ENCODE data around the gene PFN1.
A peak's percentile ranks its signal among the peaks of the same experiment; 100 is the strongest.

PFN1 gene

DNA sequence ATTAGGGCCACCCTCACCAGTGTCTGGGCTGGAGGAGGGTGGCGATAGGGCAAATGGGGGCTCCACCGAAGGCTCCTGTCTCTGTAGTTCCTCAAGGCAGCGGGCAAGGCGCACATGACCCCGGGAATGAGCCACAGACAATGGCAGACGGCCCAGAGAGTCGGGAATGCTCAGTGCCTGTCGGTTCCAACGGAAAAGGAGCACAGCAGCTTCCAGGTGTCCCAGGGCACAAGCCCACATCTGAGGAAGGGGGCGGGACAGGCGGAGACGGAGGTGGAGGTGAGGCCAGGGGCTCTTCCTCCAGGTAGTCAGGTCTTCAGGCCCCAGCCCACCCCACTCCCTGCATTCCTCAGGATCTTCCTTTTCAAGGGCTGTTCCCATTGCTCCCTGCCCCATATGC, 24.4 kb upstream of the PFN1 start:
- Histone ChIP-seq H3K4me1 (ENCODE audit: control insufficient read depth, insufficient read depth, low read depth, low read length) (peaks cover 26% of the 10 kb centered on the region), H2BK12ac (ENCODE audit: low read length in 2 of 2) (no peak overlapping the region), H4K91ac (ENCODE audit: low read length) (no peak overlapping the region), H3K27me3 (ENCODE audit: control insufficient read depth in 1 of 2, insufficient read depth in 1 of 2, low read length in 2 of 2) (no peaks in the 10 kb centered on the region), H3K36me3 (ENCODE audit: control insufficient read depth in 1 of 2, insufficient read depth in 2 of 2, low read depth in 1 of 2, low read length in 2 of 2) (peaks cover 49 to 78% of the 10 kb centered on the region in 2 experiments), H2BK15ac (ENCODE audit: low read depth, poor library complexity, severe bottlenecking) (no peak overlapping the region), H2AFZ (ENCODE audit: low read depth, low read length) (no peak overlapping the region), H3K79me1 (replicated peaks; ENCODE audit: low read length, poor library complexity, severe bottlenecking) (peaks cover 22% of the 10 kb centered on the region), H3K18ac (ENCODE audit: low read depth in 1 of 2, low read length in 2 of 2) (no peak overlapping the region), H3K4me2 (ENCODE audit: low read length, poor library complexity, severe bottlenecking) (no peak overlapping the region), H2BK120ac (ENCODE audit: low read depth, low read length) (no peak overlapping the region), H2AK5ac (ENCODE audit: low read length, severe bottlenecking) (no peak overlapping the region), H2BK5ac (ENCODE audit: low read depth, low read length, poor library complexity, severe bottlenecking) (no peak overlapping the region), H3K14ac (ENCODE audit: low read length in 2 of 2) (no peak overlapping the region), H3K4ac (ENCODE audit: low read depth in 1 of 2, low read length in 2 of 2) (no peak overlapping the region), H4K8ac (ENCODE audit: low read length) (no peak overlapping the region), H3K23ac (ENCODE audit: low read length in 2 of 2) (no peak overlapping the region), H3K9ac (ENCODE audit: low read length) (peak overlapping the region; percentile 37), H3K27ac (ENCODE audit: low read length, poor library complexity, severe bottlenecking) (no peak overlapping the region), H3K9me3 (ENCODE audit: control insufficient read depth, low read length) (no peaks in the 10 kb centered on the region), H3K4me3 (ENCODE audit: insufficient read depth in 1 of 2, low read depth in 1 of 2, low read length in 2 of 2) (no peak overlapping the region)
- DNase-seq = no peak
- 87% methylated on average over 12 of the region's 12 CpGs for WGBS

DNA sequence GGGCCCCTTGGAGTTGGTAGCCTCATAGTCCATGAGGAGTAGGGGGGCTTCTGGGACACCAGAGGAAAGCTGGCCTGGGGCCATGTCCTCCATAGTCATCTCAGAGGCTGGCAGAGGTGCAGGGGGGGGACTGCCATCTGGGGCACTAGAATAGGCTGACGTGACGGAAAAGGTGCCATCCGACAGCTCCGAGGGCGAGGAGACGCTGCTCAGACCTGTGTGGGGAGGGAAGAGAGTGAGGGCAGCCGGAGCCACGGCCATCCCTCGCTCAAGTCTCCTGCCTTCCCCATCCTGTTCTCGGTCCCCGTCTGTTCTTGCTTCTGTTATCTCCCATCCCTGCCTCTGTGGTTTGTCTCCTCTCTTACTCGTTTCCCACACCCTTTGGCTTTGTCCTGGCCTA, 24.0 kb upstream of the PFN1 start:
- no peaks in the 10 kb centered on the region for H3K9me3 ChIP-seq (ENCODE audit: control insufficient read depth, low read length)
- no peak overlapping the region for H2AK5ac ChIP-seq (ENCODE audit: low read length, severe bottlenecking)
- H2BK120ac ChIP-seq (ENCODE audit: low read depth, low read length) = no peak overlapping the region
- H3K79me1 ChIP-seq (replicated peaks; ENCODE audit: low read length, poor library complexity, severe bottlenecking) = peaks cover 22% of the 10 kb centered on the region
- no peak overlapping the region for H3K14ac ChIP-seq (ENCODE audit: low read length in 2 of 2)
- peaks cover 26% of the 10 kb centered on the region for H3K4me1 ChIP-seq (ENCODE audit: control insufficient read depth, insufficient read depth, low read depth, low read length)
- H3K4ac ChIP-seq (ENCODE audit: low read depth in 1 of 2, low read length in 2 of 2) = no peak overlapping the region
- no peak overlapping the region for H3K27ac ChIP-seq (ENCODE audit: low read length, poor library complexity, severe bottlenecking)
- 95% methylated on average over 10 of the region's 12 CpGs for WGBS
- H3K36me3 ChIP-seq (ENCODE audit: control insufficient read depth in 1 of 2, insufficient read depth in 2 of 2, low read depth in 1 of 2, low read length in 2 of 2) = peaks cover 45 to 73% of the 10 kb centered on the region in 2 experiments
- no peak overlapping the region for H2AFZ ChIP-seq (ENCODE audit: low read depth, low read length)
- H3K9ac ChIP-seq (ENCODE audit: low read length) = peak overlapping the region; percentile 37
- H3K18ac ChIP-seq (ENCODE audit: low read depth in 1 of 2, low read length in 2 of 2) = no peak overlapping the region
- DNase-seq = no peak
- H3K27me3 ChIP-seq (ENCODE audit: control insufficient read depth in 1 of 2, insufficient read depth in 1 of 2, low read length in 2 of 2) = no peaks in the 10 kb centered on the region
- no peak overlapping the region for H2BK5ac ChIP-seq (ENCODE audit: low read depth, low read length, poor library complexity, severe bottlenecking)
- no peak overlapping the region for H2BK12ac ChIP-seq (ENCODE audit: low read length in 2 of 2)
- no peak overlapping the region for H3K4me2 ChIP-seq (ENCODE audit: low read length, poor library complexity, severe bottlenecking)
- no peak overlapping the region for H2BK15ac ChIP-seq (ENCODE audit: low read depth, poor library complexity, severe bottlenecking)
- no peak overlapping the region for H3K4me3 ChIP-seq (ENCODE audit: insufficient read depth in 1 of 2, low read depth in 1 of 2, low read length in 2 of 2)
- H4K8ac ChIP-seq (ENCODE audit: low read length) = no peak overlapping the region
- no peak overlapping the region for H3K23ac ChIP-seq (ENCODE audit: low read length in 2 of 2)
- H4K91ac ChIP-seq (ENCODE audit: low read length) = peak overlapping the region; percentile 14

GRCh38 chr17:4971826-4972225, 23.5 kb upstream of the PFN1 start:
- H2AK5ac ChIP-seq (ENCODE audit: low read length, severe bottlenecking) = no peak overlapping the region
- H3K23ac ChIP-seq (ENCODE audit: low read length in 2 of 2) = no peak overlapping the region
- H3K79me1 ChIP-seq (replicated peaks; ENCODE audit: low read length, poor library complexity, severe bottlenecking) = peaks cover 22% of the 10 kb centered on the region
- no peak overlapping the region for H3K4me3 ChIP-seq (ENCODE audit: insufficient read depth in 1 of 2, low read depth in 1 of 2, low read length in 2 of 2)
- no peak overlapping the region for H3K14ac ChIP-seq (ENCODE audit: low read length in 2 of 2)
- no peak overlapping the region for H3K27ac ChIP-seq (ENCODE audit: low read length, poor library complexity, severe bottlenecking)
- no peak for DNase-seq
- H2BK5ac ChIP-seq (ENCODE audit: low read depth, low read length, poor library complexity, severe bottlenecking) = no peak overlapping the region
- H4K91ac ChIP-seq (ENCODE audit: low read length) = no peak overlapping the region
- H3K36me3 ChIP-seq (ENCODE audit: control insufficient read depth in 1 of 2, insufficient read depth in 2 of 2, low read depth in 1 of 2, low read length in 2 of 2) = peaks cover 41 to 68% of the 10 kb centered on the region in 2 experiments
- no peak overlapping the region for H2AFZ ChIP-seq (ENCODE audit: low read depth, low read length)
- no peak overlapping the region for H2BK15ac ChIP-seq (ENCODE audit: low read depth, poor library complexity, severe bottlenecking)
- H4K8ac ChIP-seq (ENCODE audit: low read length) = no peak overlapping the region
- H3K9ac ChIP-seq (ENCODE audit: low read length) = peak overlapping the region; percentile 37
- H2BK12ac ChIP-seq (ENCODE audit: low read length in 2 of 2) = no peak overlapping the region
- H2BK120ac ChIP-seq (ENCODE audit: low read depth, low read length) = no peak overlapping the region
- no peak overlapping the region for H3K18ac ChIP-seq (ENCODE audit: low read depth in 1 of 2, low read length in 2 of 2)
- H3K4ac ChIP-seq (ENCODE audit: low read depth in 1 of 2, low read length in 2 of 2) = no peak overlapping the region
- over 99% methylated on average over 6 of the region's 6 CpGs for WGBS
- no peak overlapping the region for H3K4me2 ChIP-seq (ENCODE audit: low read length, poor library complexity, severe bottlenecking)
- H3K27me3 ChIP-seq (ENCODE audit: control insufficient read depth in 1 of 2, insufficient read depth in 1 of 2, low read length in 2 of 2) = no peaks in the 10 kb centered on the region
- H3K4me1 ChIP-seq (ENCODE audit: control insufficient read depth, insufficient read depth, low read depth, low read length) = peaks cover 26% of the 10 kb centered on the region
- H3K9me3 ChIP-seq (ENCODE audit: control insufficient read depth, low read length) = no peaks in the 10 kb centered on the region

DNA sequence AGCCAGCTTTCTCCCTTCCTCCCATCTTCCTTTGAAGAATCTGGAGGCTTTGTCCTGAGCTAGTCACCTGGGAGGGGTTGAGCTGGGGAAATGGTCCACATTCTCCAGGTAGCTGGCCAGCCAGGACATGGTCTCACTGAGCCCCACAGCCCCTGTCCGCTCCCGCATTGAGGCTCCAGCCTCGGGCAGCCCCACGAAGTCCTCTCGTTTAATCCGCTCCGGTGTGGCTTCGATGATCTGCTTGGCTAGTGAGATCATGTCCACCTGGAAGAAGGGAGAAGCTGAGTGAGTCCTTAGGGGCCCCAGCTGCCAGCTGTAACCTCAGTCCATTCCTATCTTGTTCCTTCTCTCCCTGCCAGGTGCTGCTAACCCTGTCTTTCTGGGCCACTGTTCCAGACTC, 21.9 kb upstream of the PFN1 start:
- H3K14ac ChIP-seq (ENCODE audit: low read length in 2 of 2) = no peak overlapping the region
- no peak overlapping the region for H3K4me2 ChIP-seq (ENCODE audit: low read length, poor library complexity, severe bottlenecking)
- H2BK5ac ChIP-seq (ENCODE audit: low read depth, low read length, poor library complexity, severe bottlenecking) = no peak overlapping the region
- H2AFZ ChIP-seq (ENCODE audit: low read depth, low read length) = no peak overlapping the region
- WGBS = 97% methylated on average over 8 of the region's 8 CpGs
- H3K27ac ChIP-seq (ENCODE audit: low read length, poor library complexity, severe bottlenecking) = peak overlapping the region; percentile 95
- no peak overlapping the region for H2BK12ac ChIP-seq (ENCODE audit: low read length in 2 of 2)
- no peak overlapping the region for H3K4ac ChIP-seq (ENCODE audit: low read depth in 1 of 2, low read length in 2 of 2)
- H4K91ac ChIP-seq (ENCODE audit: low read length) = peak overlapping the region; percentile 16
- peak overlapping the region in 1 of 2 experiments; percentile 45 for H3K23ac ChIP-seq (ENCODE audit: low read length in 2 of 2)
- peak overlapping the region; percentile 99 for H3K9ac ChIP-seq (ENCODE audit: low read length)
- no peaks in the 10 kb centered on the region for H3K27me3 ChIP-seq (ENCODE audit: control insufficient read depth in 1 of 2, insufficient read depth in 1 of 2, low read length in 2 of 2)
- peak overlapping the region in 1 of 2 experiments; percentile 10 for H3K4me3 ChIP-seq (ENCODE audit: insufficient read depth in 1 of 2, low read depth in 1 of 2, low read length in 2 of 2)
- peak overlapping the region; percentile 56 for H2AK5ac ChIP-seq (ENCODE audit: low read length, severe bottlenecking)
- H3K4me1 ChIP-seq (ENCODE audit: control insufficient read depth, insufficient read depth, low read depth, low read length) = peaks cover 31% of the 10 kb centered on the region
- no peak overlapping the region for H4K8ac ChIP-seq (ENCODE audit: low read length)
- no peak for DNase-seq
- H3K9me3 ChIP-seq (ENCODE audit: control insufficient read depth, low read length) = no peaks in the 10 kb centered on the region
- peak overlapping the region in 1 of 2 experiments; percentile 5 for H3K18ac ChIP-seq (ENCODE audit: low read depth in 1 of 2, low read length in 2 of 2)
- peaks cover 42 to 58% of the 10 kb centered on the region in 2 experiments for H3K36me3 ChIP-seq (ENCODE audit: control insufficient read depth in 1 of 2, insufficient read depth in 2 of 2, low read depth in 1 of 2, low read length in 2 of 2)
- H3K79me1 ChIP-seq (replicated peaks; ENCODE audit: low read length, poor library complexity, severe bottlenecking) = peaks cover 25% of the 10 kb centered on the region
- H2BK15ac ChIP-seq (ENCODE audit: low read depth, poor library complexity, severe bottlenecking) = no peak overlapping the region
- no peak overlapping the region for H2BK120ac ChIP-seq (ENCODE audit: low read depth, low read length)

Data from mesenchymal stem cell (in vitro differentiated cells and primary cell).